Upper lobe of left lung (tissue), 6 donors: ENCODE measurements around the gene TNN. TPM values are rescaled to one million over a fixed set of nuclear protein-coding genes. Genes with fewer than 3 reads are reported as not detected.

Source experiments
- ATAC-seq, 2 donors: fragments of 200-7000 bp; cut with Tn5 transposase; one replicate each; pipeline ENCODE4 v1.9.1; 2022; ENCODE audit warnings: mild to moderate bottlenecking in 2 of 2, moderate library complexity in 2 of 2; ENCODE audit not compliant: low FRiP score in 2 of 2
- DNase-seq, 2 donors: peaks; one replicate each; pipeline ENCODE4 v3.0.0-alpha.2; 2019 to 2020
- H3K27ac ChIP-seq, 4 donors: fragments of 200-600 bp; sonication (generic); one replicate each; pipeline ENCODE4 v1.5.1; 2016 to 2019
- H3K27me3 ChIP-seq, 4 donors: fragments of 200-600 bp; sonication (generic); one replicate each; pipeline ENCODE4 v1.5.1; 2017 to 2019
- H3K36me3 ChIP-seq, 4 donors: fragments of 200-600 bp; sonication (generic); one replicate each; pipeline ENCODE4 v1.5.1; 2016 to 2019
- H3K4me1 ChIP-seq, 4 donors: fragments of 200-600 bp; sonication (generic); one replicate each; pipeline ENCODE4 v1.5.1; 2018 to 2019
- H3K4me3 ChIP-seq, 4 donors: fragments of 200-600 bp; sonication (generic); one replicate each; pipeline ENCODE4 v1.5.1; 2017 to 2019; ENCODE audit warnings: mild to moderate bottlenecking in 2 of 4, moderate library complexity in 1 of 4
- H3K9me3 ChIP-seq, 4 donors: fragments of 200-600 bp; sonication (generic); one replicate each; pipeline ENCODE4 v1.5.1; 2018 to 2019
- EP300 ChIP-seq, 4 donors: sonication (generic); formaldehyde crosslinking; IDR thresholded peaks; one replicate each; pipeline ENCODE4 v1.5.1; 2017; ENCODE audit warnings: antibody characterized with exemption in 4 of 4, control low read depth in 2 of 4
- POLR2A ChIP-seq, 4 donors: fragments of 450-650 bp; IDR thresholded peaks; one replicate each; pipeline ENCODE4 v1.5.1; 2016 to 2017; ENCODE audit warnings: antibody characterized with exemption in 4 of 4, mild to moderate bottlenecking in 2 of 4
- POLR2AphosphoS5 ChIP-seq, 2 donors: sonication (generic); formaldehyde crosslinking; IDR thresholded peaks; one replicate each; pipeline ENCODE4 v1.5.1; 2017; ENCODE audit warnings: antibody characterized with exemption in 2 of 2
- WGBS, 2 donors: methylation state at CpG; one replicate each; pipeline ENCODE4 v1.1.5; 2017 to 2018; 5-methylcytosine and 5-hydroxymethylcytosine counted together
- small RNA-seq, 4 donors: library from RNA; depleted of rRNA; stranded (forward); fragments of <200 nt; gene quantifications; one replicate each; pipeline ENCODE3, GENCODE V24; 2016
- total RNA-seq, 6 donors: library from RNA; depleted of rRNA in 4 of 6; stranded (reverse); fragments of >200 nt in 4 of 6; gene quantifications; one replicate each; pipeline versions ENCODE4 v1.1.0 to v1.2.1, GENCODE V29; 2016 to 2021
- TF ChIP-seq, protein P1 (sequence below), 6 experiments: fragments of 450-650 bp in 4 of 6; fragments of 200-600 bp in 2 of 6; sonication (generic) in 2 of 6; IDR thresholded peaks; one replicate each; pipeline ENCODE4 v1.5.1; 2016 to 2019; ENCODE audit warnings: antibody characterized with exemption in 6 of 6
- donor health status: DM: no; HTN: no; CAD: no; lungs with moderate emphysema.
- donor health status: DM: no; HTN: yes; CAD: no; lungs with severe emphysema.

TNN gene
- total RNA-seq, 6 donors from 2014 or later: 0.14 to 1.0 (median 0.16) TPM; not detected in 2

DNA sequence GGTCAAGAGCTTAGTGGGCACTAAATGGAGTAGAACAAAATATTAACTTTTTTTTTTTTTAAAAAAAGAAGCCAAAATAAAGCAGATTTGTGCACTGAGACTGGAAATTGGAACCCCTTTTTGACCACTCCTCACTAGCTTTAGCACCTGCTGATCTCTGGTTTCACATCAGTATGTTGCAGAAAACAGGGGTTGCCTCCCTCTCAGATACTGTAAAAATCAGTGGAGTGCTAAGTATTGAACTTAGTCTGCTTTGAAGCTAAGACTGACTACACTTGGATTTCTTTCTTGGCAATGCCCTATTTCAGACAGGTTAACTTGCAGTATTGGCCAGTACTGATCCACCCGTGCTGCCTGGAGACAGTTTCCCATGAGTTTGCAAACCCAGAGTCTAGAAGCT lies 127.6 kb downstream of the TNN start:
- Histone ChIP-seq H3K36me3 (no peaks in the 10 kb centered on the region), H3K4me3 (no peak overlapping the region), H3K4me1 (peaks cover 30 to 48% (median 34%) of the 10 kb centered on the region in 4 donors), H3K27me3 (no peaks in the 10 kb centered on the region), H3K27ac (no peak overlapping the region), H3K9me3 (no peaks in the 10 kb centered on the region)
- DNase-seq: no peak
- TF ChIP-seq EP300 (IDR thresholded peaks at IDR 0.05): no peak
- TF ChIP-seq POLR2AphosphoS5 (IDR thresholded peaks at IDR 0.05): no peak
- TF ChIP-seq, protein P1, sequence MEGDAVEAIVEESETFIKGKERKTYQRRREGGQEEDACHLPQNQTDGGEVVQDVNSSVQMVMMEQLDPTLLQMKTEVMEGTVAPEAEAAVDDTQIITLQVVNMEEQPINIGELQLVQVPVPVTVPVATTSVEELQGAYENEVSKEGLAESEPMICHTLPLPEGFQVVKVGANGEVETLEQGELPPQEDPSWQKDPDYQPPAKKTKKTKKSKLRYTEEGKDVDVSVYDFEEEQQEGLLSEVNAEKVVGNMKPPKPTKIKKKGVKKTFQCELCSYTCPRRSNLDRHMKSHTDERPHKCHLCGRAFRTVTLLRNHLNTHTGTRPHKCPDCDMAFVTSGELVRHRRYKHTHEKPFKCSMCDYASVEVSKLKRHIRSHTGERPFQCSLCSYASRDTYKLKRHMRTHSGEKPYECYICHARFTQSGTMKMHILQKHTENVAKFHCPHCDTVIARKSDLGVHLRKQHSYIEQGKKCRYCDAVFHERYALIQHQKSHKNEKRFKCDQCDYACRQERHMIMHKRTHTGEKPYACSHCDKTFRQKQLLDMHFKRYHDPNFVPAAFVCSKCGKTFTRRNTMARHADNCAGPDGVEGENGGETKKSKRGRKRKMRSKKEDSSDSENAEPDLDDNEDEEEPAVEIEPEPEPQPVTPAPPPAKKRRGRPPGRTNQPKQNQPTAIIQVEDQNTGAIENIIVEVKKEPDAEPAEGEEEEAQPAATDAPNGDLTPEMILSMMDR (IDR thresholded peaks at IDR 0.05): no peak
- no peak for TF ChIP-seq POLR2A (IDR thresholded peaks at IDR 0.05)
- 0 to 8% methylated on average over 1 of the region's 1 CpG for WGBS, 2 donors
- no peak for ATAC-seq

DNA sequence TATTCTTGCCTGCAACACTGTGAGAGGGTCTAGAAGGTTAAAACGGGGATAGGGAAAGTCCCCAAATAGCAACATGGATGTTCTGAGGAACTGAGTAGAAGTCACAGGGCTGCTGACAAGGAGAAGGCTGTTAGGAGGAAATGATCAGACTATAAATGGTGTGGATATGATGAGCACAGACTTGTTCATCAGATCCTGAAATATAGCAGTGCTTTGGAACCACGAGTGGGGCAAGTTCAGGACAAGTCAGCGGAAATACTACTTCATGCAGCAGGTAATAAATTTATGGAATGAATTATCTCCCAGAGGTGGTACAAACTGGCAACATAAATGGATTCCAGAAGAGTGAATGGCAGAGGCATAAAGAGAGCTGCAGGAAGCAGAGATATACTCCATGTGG lies 128.2 kb downstream of the TNN start:
- H3K4me3 ChIP-seq: no peak overlapping the region
- 64 to 73% methylated on average over 3 of the region's 3 CpGs for WGBS, 2 donors
- peak overlapping the region in 1 of 4 donors; percentile 15 for H3K27ac ChIP-seq
- no peak for TF ChIP-seq POLR2AphosphoS5 (IDR thresholded peaks at IDR 0.05)
- TF ChIP-seq, protein P1 (IDR thresholded peaks at IDR 0.05): no peak
- TF ChIP-seq EP300 (IDR thresholded peaks at IDR 0.05): no peak
- no peak for TF ChIP-seq POLR2A (IDR thresholded peaks at IDR 0.05)
- H3K36me3 ChIP-seq: no peaks in the 10 kb centered on the region
- peaks cover 29 to 48% (median 34%) of the 10 kb centered on the region in 4 donors for H3K4me1 ChIP-seq
- no peaks in the 10 kb centered on the region for H3K27me3 ChIP-seq
- no peaks in the 10 kb centered on the region for H3K9me3 ChIP-seq
- ATAC-seq: no peak
- no peak for DNase-seq

DNA sequence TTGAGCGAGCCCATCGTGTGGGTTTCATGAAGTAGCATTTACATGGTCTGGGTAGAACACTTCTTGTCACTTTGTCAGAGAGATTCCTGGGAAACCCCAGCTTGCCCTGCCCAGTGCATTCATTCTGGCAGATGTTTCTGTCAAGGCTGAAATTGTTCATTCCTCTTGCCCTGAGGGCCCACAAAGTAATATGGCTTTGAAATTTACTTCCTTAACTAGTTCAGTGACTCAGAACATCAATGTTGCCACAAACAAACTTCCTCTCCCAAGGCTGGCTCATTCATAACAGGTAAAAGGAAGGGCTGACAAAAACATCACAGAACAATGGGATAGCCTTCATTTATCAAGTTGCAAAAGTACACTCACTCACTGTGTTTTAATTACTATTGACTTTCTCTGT lies 129.9 kb downstream of the TNN start:
- Histone ChIP-seq H3K27ac (peak overlapping the region; percentile 54 to 79 (median 70)), H3K36me3 (no peaks in the 10 kb centered on the region), H3K27me3 (no peaks in the 10 kb centered on the region), H3K9me3 (no peaks in the 10 kb centered on the region), H3K4me1 (peaks cover 26 to 49% (median 39%) of the 10 kb centered on the region in 4 donors), H3K4me3 (no peak overlapping the region)
- 71 to 80% methylated on average over 2 of the region's 2 CpGs for WGBS, 2 donors
- no peak for TF ChIP-seq POLR2AphosphoS5 (IDR thresholded peaks at IDR 0.05)
- TF ChIP-seq POLR2A (IDR thresholded peaks at IDR 0.05): no peak
- no peak for TF ChIP-seq EP300 (IDR thresholded peaks at IDR 0.05)
- TF ChIP-seq, protein P1 (IDR thresholded peaks at IDR 0.05): no peak
- ATAC-seq: no peak
- DNase-seq: no peak

Small RNAs within 50 kb of the gene (small RNA-seq; reads per million reads assigned to genes)
- gene RF00019: 0 reads per million in 4 donors

Other genes with a start within 250 kb of the TNN start
- 10 to 100 TPM; 25.1 to 84.7 (median 50.1) TPM for gene CACYBP, start 67.9 kb upstream of the TNN start, total RNA-seq
- gene MRPS14, start 44.4 kb upstream of the TNN start, total RNA-seq: 10 to 100 TPM; 11.5 to 28.9 (median 18.8) TPM
- gene KIAA0040, start 124.9 kb downstream of the TNN start, total RNA-seq: 10 to 100 TPM; 23.0 to 58.7 (median 36.1) TPM